A673 (cell line): Measurements from ENCODE around the gene HMGCS2.

ENCODE experiments used
- CTCF ChIP-seq: fragments of 300-800, 200-600 bp; sonication (generic); conservative IDR thresholded peaks from 2 replicates; pipeline ENCODE4 v1.5.1; 2017; ENCODE audit warnings: low read depth, mild to moderate bottlenecking, antibody characterized with exemption, low read length, moderate library complexity, mixed read lengths
- EZH2 ChIP-seq: fragments of 200-600 bp; sonication (generic); IDR thresholded peaks from 2 replicates; pipeline ENCODE4 v1.6.1; 2017; ENCODE audit warnings: borderline replicate concordance, low read depth, mild to moderate bottlenecking, mixed read lengths, antibody characterized with exemption, low read length; ENCODE audit not compliant: poor library complexity, severe bottlenecking

DNA sequence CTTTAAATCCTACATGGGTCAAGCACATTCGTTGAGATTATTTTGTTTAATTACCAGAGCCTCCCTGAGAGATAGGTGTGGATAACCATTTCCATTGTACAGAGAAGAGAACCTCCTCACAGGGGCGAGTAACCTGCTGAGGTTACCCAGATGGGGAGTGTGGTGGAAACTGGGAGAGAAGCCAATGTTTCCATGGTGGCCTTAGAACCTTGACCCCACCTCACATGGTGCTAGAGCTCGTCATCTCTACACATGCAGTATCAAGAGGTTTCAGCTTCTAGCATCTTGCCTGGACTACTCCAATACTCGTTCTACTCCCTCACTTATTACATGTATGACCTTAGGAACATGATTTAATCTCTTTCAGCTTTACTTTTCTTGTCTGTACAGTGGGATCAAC lies 37.8 kb upstream of the HMGCS2 start:
- TF ChIP-seq CTCF (no peak), EZH2 (no peak)
